WTC11 (cell line): Measurements from ENCODE around the gene MEX3D. TPM values are rescaled to one million over a fixed set of nuclear protein-coding genes. Genes with fewer than 3 reads are reported as not detected.
A peak's percentile ranks its signal among the peaks of the same experiment; 100 is the strongest.

Experiments used
- FOXK1 ChIP-seq: sonication (generic); formaldehyde crosslinking; IDR thresholded peaks from 2 replicates; pipeline ENCODE4 v1.8.0; 2022; ENCODE audit warnings: mild to moderate bottlenecking, moderate library complexity, missing genetic modification reagents
- IRF2 ChIP-seq: sonication (generic); formaldehyde crosslinking; IDR thresholded peaks from 2 replicates; pipeline ENCODE4 v1.8.0; 2022; ENCODE audit warnings: low read depth, missing genetic modification reagents, borderline replicate concordance
- MYBL2 ChIP-seq: sonication (generic); formaldehyde crosslinking; IDR thresholded peaks from 2 replicates; pipeline ENCODE4 v1.8.1; 2023; ENCODE audit warnings: mild to moderate bottlenecking, moderate library complexity, missing genetic modification reagents
- PRRX2 ChIP-seq: fragments of 250-450 bp; sonication (Bioruptor Pico); IDR thresholded peaks from 2 replicates; pipeline ENCODE4 v1.8.0; 2021; ENCODE audit warnings: mild to moderate bottlenecking
- RORB ChIP-seq: fragments of 250-450 bp; sonication (Bioruptor Pico); IDR thresholded peaks from 2 replicates; pipeline ENCODE4 v1.9.0; 2021; ENCODE audit warnings: mild to moderate bottlenecking
- ZNF121 ChIP-seq: sonication (generic); formaldehyde crosslinking; IDR thresholded peaks from 2 replicates; pipeline ENCODE4 v1.8.0; 2023; ENCODE audit warnings: missing genetic modification reagents
- ZNF138 ChIP-seq: sonication (generic); formaldehyde crosslinking; conservative IDR thresholded peaks from 2 replicates; pipeline ENCODE4 v1.8.1; 2022; ENCODE audit warnings: mild to moderate bottlenecking, moderate library complexity, missing genetic modification reagents
- ZNF219 ChIP-seq: sonication (generic); formaldehyde crosslinking; IDR thresholded peaks from 2 replicates; pipeline ENCODE4 v1.8.0; 2023; ENCODE audit warnings: missing genetic modification reagents, mild to moderate bottlenecking, borderline replicate concordance
- ZNF263 ChIP-seq: sonication (generic); formaldehyde crosslinking; IDR thresholded peaks from 2 replicates; pipeline ENCODE4 v1.8.1; 2022; ENCODE audit warnings: low read depth, mild to moderate bottlenecking, moderate library complexity, missing genetic modification reagents
- ZNF396 ChIP-seq: fragments of 250-450 bp; sonication (Bioruptor Pico); IDR thresholded peaks from 2 replicates; pipeline ENCODE4 v1.8.0; 2021; ENCODE audit warnings: mild to moderate bottlenecking, moderate library complexity, borderline replicate concordance
- ZNF416 ChIP-seq: fragments of 250-450 bp; sonication (Bioruptor Pico); IDR thresholded peaks from 2 replicates; pipeline ENCODE4 v1.9.0; 2021; ENCODE audit warnings: mild to moderate bottlenecking, inconsistent platforms
- total RNA-seq: library from RNA; stranded (reverse); gene quantifications from 3 replicates; pipeline ENCODE4 v1.2.3, GENCODE V29; 2021
- TF ChIP-seq, protein P1 (sequence below): fragments of 250-450 bp; sonication (Bioruptor Pico); IDR thresholded peaks from 2 replicates; pipeline ENCODE4 v1.8.0; 2021; ENCODE audit warnings: mild to moderate bottlenecking
- TF ChIP-seq, protein P2 (sequence below): sonication (generic); formaldehyde crosslinking; IDR thresholded peaks from 2 replicates; pipeline ENCODE4 v1.8.1; 2023; ENCODE audit warnings: mild to moderate bottlenecking, missing genetic modification reagents, moderate library complexity
- TF ChIP-seq, protein P3 (sequence below): fragments of 250-450 bp; sonication (Bioruptor Pico); IDR thresholded peaks from 2 replicates; pipeline ENCODE4 v1.9.0; 2021; ENCODE audit warnings: moderate library complexity, mild to moderate bottlenecking, inconsistent platforms, borderline replicate concordance
- TF ChIP-seq, protein P4 (sequence below): sonication (generic); formaldehyde crosslinking; IDR thresholded peaks from 2 replicates; pipeline ENCODE4 v1.8.0; 2022; ENCODE audit warnings: mild to moderate bottlenecking, missing genetic modification reagents
- TF ChIP-seq, protein P5 (sequence below): sonication (generic); formaldehyde crosslinking; IDR thresholded peaks from 2 replicates; pipeline ENCODE4 v1.8.1; 2023; ENCODE audit warnings: mild to moderate bottlenecking, missing genetic modification reagents
- TF ChIP-seq, protein P6 (sequence below): fragments of 200-600 bp; IDR thresholded peaks from 2 replicates; pipeline ENCODE4 v1.8.0; 2022; ENCODE audit warnings: antibody characterized with exemption
- TF ChIP-seq, protein P7 (sequence below): sonication (generic); formaldehyde crosslinking; IDR thresholded peaks from 2 replicates; pipeline ENCODE4 v1.8.1; 2023; ENCODE audit warnings: mild to moderate bottlenecking, missing genetic modification reagents, borderline replicate concordance
- TF ChIP-seq, protein P8 (sequence below): sonication (generic); formaldehyde crosslinking; IDR thresholded peaks from 2 replicates; pipeline ENCODE4 v1.8.1; 2022; ENCODE audit warnings: mild to moderate bottlenecking, missing genetic modification reagents, moderate library complexity, borderline replicate concordance
- TF ChIP-seq, protein P9 (sequence below): sonication (generic); formaldehyde crosslinking; IDR thresholded peaks from 2 replicates; pipeline ENCODE4 v1.8.1; 2022; ENCODE audit warnings: low read depth, mild to moderate bottlenecking, moderate library complexity, missing genetic modification reagents, borderline replicate concordance

Gene MEX3D
- total RNA-seq, 1 experiment from 2014 or later = 69.5 TPM

DNA sequence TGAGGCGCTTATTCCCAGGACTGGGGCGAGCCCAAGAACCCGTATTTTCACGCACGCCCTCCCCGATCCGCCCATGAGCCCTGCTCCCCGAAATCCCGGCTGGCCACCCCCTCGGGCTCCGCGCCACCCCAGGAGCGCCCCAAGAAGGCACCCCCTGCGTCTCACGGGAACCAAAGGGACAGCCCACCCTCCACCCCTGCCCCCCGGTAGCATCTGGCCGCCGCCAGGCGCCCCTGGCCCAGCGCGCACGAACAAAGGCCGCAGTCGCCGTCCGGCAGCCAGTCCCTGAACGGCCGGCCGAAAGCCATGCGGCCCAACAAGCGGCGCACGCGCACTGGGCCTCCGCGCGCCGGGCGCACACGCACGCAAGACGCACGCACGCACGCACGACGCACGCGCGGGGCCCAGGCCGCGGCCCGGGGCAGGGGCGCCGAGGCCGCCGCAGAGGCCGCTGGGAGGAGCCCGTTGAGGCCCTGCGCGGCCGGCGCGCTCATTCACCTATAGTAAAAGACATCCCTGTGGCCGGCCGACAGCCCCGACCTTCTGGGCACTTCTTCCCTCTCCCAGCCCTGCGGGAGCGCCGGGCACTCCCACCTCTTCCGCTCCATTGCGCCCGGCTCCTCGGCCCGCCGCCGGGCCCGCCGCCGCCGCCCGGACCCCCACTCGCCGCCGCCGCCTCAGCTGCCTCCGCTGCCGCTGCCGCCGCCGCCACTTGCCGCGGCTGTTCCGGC lies 24.1 kb upstream of the MEX3D start (continued):
- TF ChIP-seq, protein P1, sequence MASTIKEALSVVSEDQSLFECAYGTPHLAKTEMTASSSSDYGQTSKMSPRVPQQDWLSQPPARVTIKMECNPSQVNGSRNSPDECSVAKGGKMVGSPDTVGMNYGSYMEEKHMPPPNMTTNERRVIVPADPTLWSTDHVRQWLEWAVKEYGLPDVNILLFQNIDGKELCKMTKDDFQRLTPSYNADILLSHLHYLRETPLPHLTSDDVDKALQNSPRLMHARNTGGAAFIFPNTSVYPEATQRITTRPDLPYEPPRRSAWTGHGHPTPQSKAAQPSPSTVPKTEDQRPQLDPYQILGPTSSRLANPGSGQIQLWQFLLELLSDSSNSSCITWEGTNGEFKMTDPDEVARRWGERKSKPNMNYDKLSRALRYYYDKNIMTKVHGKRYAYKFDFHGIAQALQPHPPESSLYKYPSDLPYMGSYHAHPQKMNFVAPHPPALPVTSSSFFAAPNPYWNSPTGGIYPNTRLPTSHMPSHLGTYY (CRISPR knock-in tag) = no peak
- no peak for TF ChIP-seq PRRX2 (CRISPR knock-in tag)
- no peak for TF ChIP-seq ZNF396 (CRISPR knock-in tag)
- TF ChIP-seq, protein P2, sequence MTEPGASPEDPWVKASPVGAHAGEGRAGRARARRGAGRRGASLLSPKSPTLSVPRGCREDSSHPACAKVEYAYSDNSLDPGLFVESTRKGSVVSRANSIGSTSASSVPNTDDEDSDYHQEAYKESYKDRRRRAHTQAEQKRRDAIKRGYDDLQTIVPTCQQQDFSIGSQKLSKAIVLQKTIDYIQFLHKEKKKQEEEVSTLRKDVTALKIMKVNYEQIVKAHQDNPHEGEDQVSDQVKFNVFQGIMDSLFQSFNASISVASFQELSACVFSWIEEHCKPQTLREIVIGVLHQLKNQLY (CRISPR knock-in tag) = no peak
- TF ChIP-seq ZNF219 (CRISPR knock-in tag) = 0 out of 2 replicates have a peak, but pooled peaks have one; percentile 23
- TF ChIP-seq ZNF121 (CRISPR knock-in tag) = no peak
- peak; percentile 73; the same call in 1 of the 2 replicates for TF ChIP-seq MYBL2 (CRISPR knock-in tag)
- TF ChIP-seq ZNF263 (CRISPR knock-in tag) = no peak
- TF ChIP-seq, protein P3, sequence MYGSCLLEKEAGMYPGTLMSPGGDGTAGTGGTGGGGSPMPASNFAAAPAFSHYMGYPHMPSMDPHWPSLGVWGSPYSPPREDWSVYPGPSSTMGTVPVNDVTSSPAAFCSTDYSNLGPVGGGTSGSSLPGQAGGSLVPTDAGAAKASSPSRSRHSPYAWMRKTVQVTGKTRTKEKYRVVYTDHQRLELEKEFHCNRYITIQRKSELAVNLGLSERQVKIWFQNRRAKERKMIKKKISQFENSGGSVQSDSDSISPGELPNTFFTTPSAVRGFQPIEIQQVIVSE = no peak
- TF ChIP-seq, protein P4, sequence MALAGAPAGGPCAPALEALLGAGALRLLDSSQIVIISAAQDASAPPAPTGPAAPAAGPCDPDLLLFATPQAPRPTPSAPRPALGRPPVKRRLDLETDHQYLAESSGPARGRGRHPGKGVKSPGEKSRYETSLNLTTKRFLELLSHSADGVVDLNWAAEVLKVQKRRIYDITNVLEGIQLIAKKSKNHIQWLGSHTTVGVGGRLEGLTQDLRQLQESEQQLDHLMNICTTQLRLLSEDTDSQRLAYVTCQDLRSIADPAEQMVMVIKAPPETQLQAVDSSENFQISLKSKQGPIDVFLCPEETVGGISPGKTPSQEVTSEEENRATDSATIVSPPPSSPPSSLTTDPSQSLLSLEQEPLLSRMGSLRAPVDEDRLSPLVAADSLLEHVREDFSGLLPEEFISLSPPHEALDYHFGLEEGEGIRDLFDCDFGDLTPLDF (CRISPR knock-in tag) = 0 out of 2 replicates have a peak, but pooled peaks have one; percentile 69
- TF ChIP-seq, protein P5, sequence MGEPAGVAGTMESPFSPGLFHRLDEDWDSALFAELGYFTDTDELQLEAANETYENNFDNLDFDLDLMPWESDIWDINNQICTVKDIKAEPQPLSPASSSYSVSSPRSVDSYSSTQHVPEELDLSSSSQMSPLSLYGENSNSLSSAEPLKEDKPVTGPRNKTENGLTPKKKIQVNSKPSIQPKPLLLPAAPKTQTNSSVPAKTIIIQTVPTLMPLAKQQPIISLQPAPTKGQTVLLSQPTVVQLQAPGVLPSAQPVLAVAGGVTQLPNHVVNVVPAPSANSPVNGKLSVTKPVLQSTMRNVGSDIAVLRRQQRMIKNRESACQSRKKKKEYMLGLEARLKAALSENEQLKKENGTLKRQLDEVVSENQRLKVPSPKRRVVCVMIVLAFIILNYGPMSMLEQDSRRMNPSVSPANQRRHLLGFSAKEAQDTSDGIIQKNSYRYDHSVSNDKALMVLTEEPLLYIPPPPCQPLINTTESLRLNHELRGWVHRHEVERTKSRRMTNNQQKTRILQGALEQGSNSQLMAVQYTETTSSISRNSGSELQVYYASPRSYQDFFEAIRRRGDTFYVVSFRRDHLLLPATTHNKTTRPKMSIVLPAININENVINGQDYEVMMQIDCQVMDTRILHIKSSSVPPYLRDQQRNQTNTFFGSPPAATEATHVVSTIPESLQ (CRISPR knock-in tag) = no peak
- TF ChIP-seq, protein P6, sequence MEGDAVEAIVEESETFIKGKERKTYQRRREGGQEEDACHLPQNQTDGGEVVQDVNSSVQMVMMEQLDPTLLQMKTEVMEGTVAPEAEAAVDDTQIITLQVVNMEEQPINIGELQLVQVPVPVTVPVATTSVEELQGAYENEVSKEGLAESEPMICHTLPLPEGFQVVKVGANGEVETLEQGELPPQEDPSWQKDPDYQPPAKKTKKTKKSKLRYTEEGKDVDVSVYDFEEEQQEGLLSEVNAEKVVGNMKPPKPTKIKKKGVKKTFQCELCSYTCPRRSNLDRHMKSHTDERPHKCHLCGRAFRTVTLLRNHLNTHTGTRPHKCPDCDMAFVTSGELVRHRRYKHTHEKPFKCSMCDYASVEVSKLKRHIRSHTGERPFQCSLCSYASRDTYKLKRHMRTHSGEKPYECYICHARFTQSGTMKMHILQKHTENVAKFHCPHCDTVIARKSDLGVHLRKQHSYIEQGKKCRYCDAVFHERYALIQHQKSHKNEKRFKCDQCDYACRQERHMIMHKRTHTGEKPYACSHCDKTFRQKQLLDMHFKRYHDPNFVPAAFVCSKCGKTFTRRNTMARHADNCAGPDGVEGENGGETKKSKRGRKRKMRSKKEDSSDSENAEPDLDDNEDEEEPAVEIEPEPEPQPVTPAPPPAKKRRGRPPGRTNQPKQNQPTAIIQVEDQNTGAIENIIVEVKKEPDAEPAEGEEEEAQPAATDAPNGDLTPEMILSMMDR = no peak
- no peak for TF ChIP-seq RORB (CRISPR knock-in tag)
- TF ChIP-seq ZNF138 (CRISPR knock-in tag) = 0 out of 2 replicates have a peak, but pooled peaks have one; percentile 42
- TF ChIP-seq IRF2 (CRISPR knock-in tag) = no peak
- TF ChIP-seq, protein P7, sequence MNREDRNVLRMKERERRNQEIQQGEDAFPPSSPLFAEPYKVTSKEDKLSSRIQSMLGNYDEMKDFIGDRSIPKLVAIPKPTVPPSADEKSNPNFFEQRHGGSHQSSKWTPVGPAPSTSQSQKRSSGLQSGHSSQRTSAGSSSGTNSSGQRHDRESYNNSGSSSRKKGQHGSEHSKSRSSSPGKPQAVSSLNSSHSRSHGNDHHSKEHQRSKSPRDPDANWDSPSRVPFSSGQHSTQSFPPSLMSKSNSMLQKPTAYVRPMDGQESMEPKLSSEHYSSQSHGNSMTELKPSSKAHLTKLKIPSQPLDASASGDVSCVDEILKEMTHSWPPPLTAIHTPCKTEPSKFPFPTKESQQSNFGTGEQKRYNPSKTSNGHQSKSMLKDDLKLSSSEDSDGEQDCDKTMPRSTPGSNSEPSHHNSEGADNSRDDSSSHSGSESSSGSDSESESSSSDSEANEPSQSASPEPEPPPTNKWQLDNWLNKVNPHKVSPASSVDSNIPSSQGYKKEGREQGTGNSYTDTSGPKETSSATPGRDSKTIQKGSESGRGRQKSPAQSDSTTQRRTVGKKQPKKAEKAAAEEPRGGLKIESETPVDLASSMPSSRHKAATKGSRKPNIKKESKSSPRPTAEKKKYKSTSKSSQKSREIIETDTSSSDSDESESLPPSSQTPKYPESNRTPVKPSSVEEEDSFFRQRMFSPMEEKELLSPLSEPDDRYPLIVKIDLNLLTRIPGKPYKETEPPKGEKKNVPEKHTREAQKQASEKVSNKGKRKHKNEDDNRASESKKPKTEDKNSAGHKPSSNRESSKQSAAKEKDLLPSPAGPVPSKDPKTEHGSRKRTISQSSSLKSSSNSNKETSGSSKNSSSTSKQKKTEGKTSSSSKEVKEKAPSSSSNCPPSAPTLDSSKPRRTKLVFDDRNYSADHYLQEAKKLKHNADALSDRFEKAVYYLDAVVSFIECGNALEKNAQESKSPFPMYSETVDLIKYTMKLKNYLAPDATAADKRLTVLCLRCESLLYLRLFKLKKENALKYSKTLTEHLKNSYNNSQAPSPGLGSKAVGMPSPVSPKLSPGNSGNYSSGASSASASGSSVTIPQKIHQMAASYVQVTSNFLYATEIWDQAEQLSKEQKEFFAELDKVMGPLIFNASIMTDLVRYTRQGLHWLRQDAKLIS (CRISPR knock-in tag) = no peak
- TF ChIP-seq, protein P8, sequence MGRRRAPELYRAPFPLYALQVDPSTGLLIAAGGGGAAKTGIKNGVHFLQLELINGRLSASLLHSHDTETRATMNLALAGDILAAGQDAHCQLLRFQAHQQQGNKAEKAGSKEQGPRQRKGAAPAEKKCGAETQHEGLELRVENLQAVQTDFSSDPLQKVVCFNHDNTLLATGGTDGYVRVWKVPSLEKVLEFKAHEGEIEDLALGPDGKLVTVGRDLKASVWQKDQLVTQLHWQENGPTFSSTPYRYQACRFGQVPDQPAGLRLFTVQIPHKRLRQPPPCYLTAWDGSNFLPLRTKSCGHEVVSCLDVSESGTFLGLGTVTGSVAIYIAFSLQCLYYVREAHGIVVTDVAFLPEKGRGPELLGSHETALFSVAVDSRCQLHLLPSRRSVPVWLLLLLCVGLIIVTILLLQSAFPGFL (CRISPR knock-in tag) = 0 out of 2 replicates have a peak, but pooled peaks have one; percentile 16
- TF ChIP-seq FOXK1 (CRISPR knock-in tag) = peak; percentile 60; the same call in 1 of the 2 replicates
- peak; percentile 63; the same call in 1 of the 2 replicates for TF ChIP-seq ZNF416 (CRISPR knock-in tag)
- TF ChIP-seq, protein P9, sequence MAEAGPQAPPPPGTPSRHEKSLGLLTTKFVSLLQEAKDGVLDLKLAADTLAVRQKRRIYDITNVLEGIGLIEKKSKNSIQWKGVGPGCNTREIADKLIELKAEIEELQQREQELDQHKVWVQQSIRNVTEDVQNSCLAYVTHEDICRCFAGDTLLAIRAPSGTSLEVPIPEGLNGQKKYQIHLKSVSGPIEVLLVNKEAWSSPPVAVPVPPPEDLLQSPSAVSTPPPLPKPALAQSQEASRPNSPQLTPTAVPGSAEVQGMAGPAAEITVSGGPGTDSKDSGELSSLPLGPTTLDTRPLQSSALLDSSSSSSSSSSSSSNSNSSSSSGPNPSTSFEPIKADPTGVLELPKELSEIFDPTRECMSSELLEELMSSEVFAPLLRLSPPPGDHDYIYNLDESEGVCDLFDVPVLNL (CRISPR knock-in tag) = 0 out of 2 replicates have a peak, but pooled peaks have one; percentile 10
- TF ChIP-seq, all 79 proteins: peak for 29
